ENCODE data around the gene SCYL3.
"Not testable (repeated sequence)": the region's sequence is repeated elsewhere in the genome, so short reads cannot be mapped to it uniquely, and the experiment has no call there.

Gene SCYL3

GRCh38 chr1:169814265-169814664, 79.4 kb downstream of the SCYL3 start:
- DNase-seq (ENCODE audit: low spot score): no peak

- no peak for DNase-seq (ENCODE audit: low spot score)
Measured at GRCh38 chr1:169812131-169812530, 81.6 kb downstream of the SCYL3 start.

- DNase-seq (ENCODE audit: low spot score): not testable (repeated sequence)
Measured at GRCh38 chr1:169811418-169812035, 82.2 kb downstream of the SCYL3 start.

GRCh38 chr1:169809370-169810095, 84.2 kb downstream of the SCYL3 start:
- DNase-seq (ENCODE audit: low spot score): peak; percentile 37

- no peak for DNase-seq (ENCODE audit: low spot score)
Measured at GRCh38 chr1:169804941-169805340, 88.8 kb downstream of the SCYL3 start.

GRCh38 chr1:169802888-169803287, 90.8 kb downstream of the SCYL3 start:
- no peak for DNase-seq (ENCODE audit: low spot score)

Data from LoVo (cell line).